IMR-90 (cell line): ENCODE measurements around the gene NSD2.

Experiments
- CHD1 ChIP-seq: IDR thresholded peaks from 2 replicates; pipeline ENCODE4 v1.6.1; 2012; ENCODE audit warnings: low read depth, low read length, improper control_type of control experiment
- CTCF ChIP-seq: conservative IDR thresholded peaks from 2 replicates; pipeline ENCODE4 v1.5.1; 2012; ENCODE audit warnings: mild to moderate bottlenecking, low read depth, low read length, improper control_type of control experiment
- POLR2A ChIP-seq: IDR thresholded peaks from 2 replicates; pipeline ENCODE4 v1.6.1; 2012; ENCODE audit warnings: mild to moderate bottlenecking, low read depth, low read length
- RCOR1 ChIP-seq: IDR thresholded peaks from 2 replicates; pipeline ENCODE4 v1.6.1; 2012; ENCODE audit warnings: mild to moderate bottlenecking, low read length, improper control_type of control experiment; ENCODE audit not compliant: insufficient replicate concordance

GRCh38 chr4:1971456-1972200, 100.4 kb downstream of the NSD2 start:
- no peak for TF ChIP-seq RCOR1
- no peak for TF ChIP-seq POLR2A
- no peak for TF ChIP-seq CHD1
- no peak for TF ChIP-seq CTCF
